Progenitor cell of endocrine pancreas (in vitro differentiated cells): ENCODE measurements around the gene LAMB1. TPM values are rescaled to one million over a fixed set of nuclear protein-coding genes. Genes with fewer than 3 reads are reported as not detected.

Source experiments
- DNase-seq: peaks from one replicate; pipeline ENCODE4 v3.0.0; 2021; ENCODE audit warnings: low spot score; ENCODE audit not compliant: unreplicated experiment
- H3K27ac Mint-ChIP-seq: 2 replicates; pipeline ENCODE4 v1.8.0; 2021; ENCODE audit warnings: mild to moderate bottlenecking, moderate library complexity, mixed read lengths
- H3K27me3 Mint-ChIP-seq: 2 replicates; pipeline ENCODE4 v1.8.0; 2021; ENCODE audit warnings: mixed read lengths
- H3K36me3 Mint-ChIP-seq: 2 replicates; pipeline ENCODE4 v1.8.0; 2022; ENCODE audit warnings: mixed read lengths; ENCODE audit not compliant: insufficient read depth
- H3K4me1 Mint-ChIP-seq: 2 replicates; pipeline ENCODE4 v1.8.0; 2021; ENCODE audit warnings: low read depth, mixed read lengths
- H3K4me3 Mint-ChIP-seq: 2 replicates; pipeline ENCODE4 v1.8.0; 2021; ENCODE audit warnings: low read depth, mild to moderate bottlenecking, moderate library complexity, mixed read lengths
- H3K9me3 Mint-ChIP-seq: 2 replicates; pipeline ENCODE4 v1.8.0; 2021; ENCODE audit warnings: low read depth, mixed read lengths
- CTCF ChIP-seq: fragments of 200-600 bp; sonication (generic); IDR thresholded peaks from one replicate; pipeline ENCODE4 v1.5.0; 2021; ENCODE audit warnings: antibody characterized with exemption, mild to moderate bottlenecking; ENCODE audit not compliant: unreplicated experiment
- total RNA-seq: library from RNA; stranded (reverse); gene quantifications from 2 replicates; pipeline ENCODE4 v1.2.1, GENCODE V29; 2021

LAMB1 gene
- total RNA-seq, 1 donor from 2014 or later = 275 TPM

GRCh38 chr7:107953924-107954303, 49.0 kb downstream of the LAMB1 start:
- Mint-ChIP-seq H3K27me3 (no peaks in the 10 kb centered on the region), H3K9me3 (no peaks in the 10 kb centered on the region), H3K4me3 (no peak overlapping the region), H3K4me1 (peaks cover 31% of the 10 kb centered on the region), H3K27ac (no peak overlapping the region), H3K36me3 (peaks cover 52% of the 10 kb centered on the region)
- no peak for TF ChIP-seq CTCF
- no peak for DNase-seq

- TF ChIP-seq CTCF = no peak
- H3K36me3 Mint-ChIP-seq = peaks cover 54% of the 10 kb centered on the region
- no peaks in the 10 kb centered on the region for H3K27me3 Mint-ChIP-seq
- H3K4me1 Mint-ChIP-seq = peaks cover 32% of the 10 kb centered on the region
- H3K27ac Mint-ChIP-seq = peak overlapping the region; percentile 94
- no peak for DNase-seq
- no peak overlapping the region for H3K4me3 Mint-ChIP-seq
- no peaks in the 10 kb centered on the region for H3K9me3 Mint-ChIP-seq
Observed at GRCh38 chr7:107953265-107953923, 49.6 kb downstream of the LAMB1 start.

- DNase-seq = no peak
- H3K4me1 Mint-ChIP-seq = peaks cover 32% of the 10 kb centered on the region
- no peaks in the 10 kb centered on the region for H3K9me3 Mint-ChIP-seq
- no peak overlapping the region for H3K4me3 Mint-ChIP-seq
- no peak for TF ChIP-seq CTCF
- no peaks in the 10 kb centered on the region for H3K27me3 Mint-ChIP-seq
- peak overlapping the region; percentile 88 for H3K27ac Mint-ChIP-seq
- H3K36me3 Mint-ChIP-seq = peaks cover 54% of the 10 kb centered on the region
Observed at GRCh38 chr7:107951896-107952295, 51.1 kb downstream of the LAMB1 start.

GRCh38 chr7:107951172-107951787, 51.7 kb downstream of the LAMB1 start:
- H3K27ac Mint-ChIP-seq = peak overlapping the region; percentile 81
- H3K4me1 Mint-ChIP-seq = peaks cover 32% of the 10 kb centered on the region
- no peaks in the 10 kb centered on the region for H3K9me3 Mint-ChIP-seq
- H3K27me3 Mint-ChIP-seq = no peaks in the 10 kb centered on the region
- no peak overlapping the region for H3K4me3 Mint-ChIP-seq
- H3K36me3 Mint-ChIP-seq = peaks cover 52% of the 10 kb centered on the region
- no peak for DNase-seq
- TF ChIP-seq CTCF = no peak

- H3K4me3 Mint-ChIP-seq = no peak overlapping the region
- H3K36me3 Mint-ChIP-seq = peaks cover 52% of the 10 kb centered on the region
- peaks cover 32% of the 10 kb centered on the region for H3K4me1 Mint-ChIP-seq
- H3K27me3 Mint-ChIP-seq = no peaks in the 10 kb centered on the region
- peak overlapping the region; percentile 28 for H3K27ac Mint-ChIP-seq
- no peaks in the 10 kb centered on the region for H3K9me3 Mint-ChIP-seq
- TF ChIP-seq CTCF = no peak
- no peak for DNase-seq
Observed at GRCh38 chr7:107949443-107949935, 53.5 kb downstream of the LAMB1 start.
